ENCODE data around the gene ITGB5.

The ITGB5 gene

GRCh38 chr3:124780356-124780755 is 106.8 kb downstream of the ITGB5 start:
- no peak for DNase-seq (ENCODE audit: low read depth, low spot score)
- no peak overlapping the region for H3K4me3 ChIP-seq (ENCODE audit: low read length)

DNA sequence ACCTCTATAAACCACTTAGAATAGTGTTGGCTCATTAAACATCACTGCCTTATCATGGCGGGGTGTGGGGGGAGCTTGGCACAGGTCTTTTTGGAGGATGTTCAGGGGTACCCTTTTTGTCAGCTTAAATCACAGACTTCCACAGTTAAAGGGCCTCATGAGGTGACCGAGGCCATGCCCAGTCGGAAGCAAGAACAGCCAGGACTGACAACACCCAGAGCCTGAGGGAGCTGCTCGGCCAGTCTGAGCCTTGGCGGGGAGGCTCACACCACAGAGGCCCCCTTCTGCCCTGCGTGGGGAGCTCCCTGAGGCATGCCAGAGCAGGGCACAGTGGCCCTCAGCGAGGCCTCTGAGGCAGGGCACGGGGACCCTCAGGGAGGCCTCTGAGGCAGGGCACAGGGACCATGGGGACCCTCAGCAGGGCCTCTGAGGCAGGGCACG is 107.4 kb downstream of the ITGB5 start:
- DNase-seq (ENCODE audit: low read depth, low spot score): no peak
- H3K4me3 ChIP-seq (ENCODE audit: low read length): no peak overlapping the region

DNA sequence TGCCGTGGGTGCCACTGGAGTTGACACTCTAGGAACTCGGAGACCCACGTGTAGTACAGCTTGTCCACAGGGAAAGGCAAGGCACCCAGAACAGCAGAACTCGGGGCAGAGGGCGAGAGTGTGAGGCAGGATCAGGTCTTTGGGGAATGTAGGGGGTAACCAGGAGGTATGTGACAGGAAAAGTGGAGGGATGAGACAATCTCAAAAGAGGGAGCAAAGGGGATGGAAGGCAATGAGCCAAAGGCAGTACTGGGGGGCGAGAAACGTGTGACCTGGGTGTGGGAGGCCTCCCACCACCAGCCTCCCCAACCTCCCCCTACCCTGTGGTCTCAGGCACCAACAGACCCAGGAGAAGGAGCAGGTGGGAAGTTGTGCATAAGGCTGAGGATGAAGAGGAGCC is 108.0 kb downstream of the ITGB5 start:
- no peak overlapping the region for H3K4me3 ChIP-seq (ENCODE audit: low read length)
- no peak for DNase-seq (ENCODE audit: low read depth, low spot score)

- no peak for DNase-seq (ENCODE audit: low read depth, low spot score)
- H3K4me3 ChIP-seq (ENCODE audit: low read length): no peak overlapping the region
Observed at GRCh38 chr3:124777762-124778470, 109.2 kb downstream of the ITGB5 start.

DNA sequence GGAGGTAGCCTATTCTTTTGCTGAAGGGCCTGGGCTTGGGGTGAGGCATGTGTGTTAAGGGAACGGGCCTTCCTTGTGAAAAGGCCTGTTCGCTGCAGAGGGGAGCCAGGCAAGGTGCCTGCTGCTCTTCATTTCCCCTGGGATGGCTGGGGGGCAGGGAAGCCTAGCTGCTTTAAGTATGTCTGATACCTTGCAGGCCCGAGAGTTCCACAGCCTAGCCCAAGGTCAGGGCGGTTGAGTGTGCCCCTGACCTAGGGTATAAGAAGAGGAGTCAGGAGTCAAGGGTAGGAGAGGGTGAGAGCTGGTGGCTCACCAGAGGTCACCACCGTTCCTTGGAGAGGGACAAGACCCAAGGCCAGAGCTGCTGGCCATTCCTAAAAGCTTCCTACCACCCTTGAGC is 110.3 kb downstream of the ITGB5 start:
- no peak for DNase-seq (ENCODE audit: low read depth, low spot score)
- no peak overlapping the region for H3K4me3 ChIP-seq (ENCODE audit: low read length)

DNA sequence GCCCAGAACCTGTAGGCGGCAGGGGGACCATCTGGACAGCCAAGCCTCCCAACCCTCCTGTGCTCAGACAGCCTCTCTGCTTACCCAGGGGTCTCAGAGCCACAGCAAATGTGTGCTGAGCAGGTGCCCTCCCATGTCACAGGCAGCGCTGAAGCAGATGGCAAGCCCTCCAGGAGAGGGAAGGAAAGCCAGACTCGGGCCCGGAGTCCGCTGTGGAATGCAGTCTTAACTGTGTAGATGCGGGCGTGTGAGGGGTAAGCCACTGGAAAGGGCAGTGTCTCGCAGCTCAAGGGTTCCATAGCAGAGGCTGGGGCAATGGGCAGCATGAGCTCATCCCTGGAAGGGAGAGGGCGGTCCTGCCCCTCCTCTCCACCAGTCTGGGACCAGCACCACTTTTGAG is 111.3 kb downstream of the ITGB5 start:
- no peak overlapping the region for H3K4me3 ChIP-seq (ENCODE audit: low read length)
- DNase-seq (ENCODE audit: low read depth, low spot score): no peak

DNA sequence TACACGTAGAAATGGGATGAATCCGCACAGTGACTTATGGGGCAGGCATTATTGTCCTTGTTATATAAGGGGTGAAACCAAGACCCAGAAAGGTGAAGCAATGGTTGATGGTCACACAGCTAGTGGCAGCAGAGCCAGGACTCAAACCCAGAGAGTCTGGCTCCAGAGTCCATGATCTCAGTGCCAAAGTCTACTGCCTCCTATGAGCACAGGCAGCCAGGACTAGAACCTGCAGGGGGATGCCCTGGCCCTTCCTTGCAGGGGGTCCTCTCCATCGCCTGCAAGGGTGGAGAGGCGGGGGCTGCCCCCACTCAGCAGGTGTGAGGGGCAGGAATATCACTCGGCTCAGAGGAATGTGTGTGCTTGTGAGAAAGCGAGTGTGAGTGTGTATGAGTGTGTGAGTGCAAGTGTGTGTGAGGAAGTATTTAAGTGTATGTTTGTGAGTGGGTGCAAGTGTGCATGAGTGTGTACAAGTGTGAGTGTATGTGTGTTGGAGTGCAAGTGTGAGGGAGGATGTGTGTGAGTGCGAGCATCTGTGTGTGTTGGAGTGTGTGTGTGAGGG is 112.2 kb downstream of the ITGB5 start:
- no peak overlapping the region for H3K4me3 ChIP-seq (ENCODE audit: low read length)
- DNase-seq (ENCODE audit: low read depth, low spot score): no peak

DNA sequence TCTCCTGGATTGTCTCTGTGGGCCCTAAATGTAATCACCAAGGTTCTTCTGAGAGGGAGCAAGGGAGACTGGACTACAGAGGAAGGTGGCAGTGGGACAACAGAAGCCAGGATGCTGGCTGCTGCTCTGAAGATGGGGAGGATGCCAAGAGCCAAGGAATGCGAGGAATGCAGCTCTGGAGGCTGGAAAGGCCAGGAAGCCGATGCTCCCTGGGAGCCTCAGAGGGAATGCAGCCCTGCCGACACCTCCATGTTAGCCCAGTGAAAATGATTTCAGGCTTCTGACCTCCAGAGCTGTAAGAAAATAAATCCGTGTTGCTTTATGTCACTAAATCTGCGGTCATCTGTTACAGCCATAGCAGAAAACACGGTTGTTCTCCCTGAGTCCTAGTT is 112.8 kb downstream of the ITGB5 start:
- H3K4me3 ChIP-seq (ENCODE audit: low read length): no peak overlapping the region
- no peak for DNase-seq (ENCODE audit: low read depth, low spot score)

DNA sequence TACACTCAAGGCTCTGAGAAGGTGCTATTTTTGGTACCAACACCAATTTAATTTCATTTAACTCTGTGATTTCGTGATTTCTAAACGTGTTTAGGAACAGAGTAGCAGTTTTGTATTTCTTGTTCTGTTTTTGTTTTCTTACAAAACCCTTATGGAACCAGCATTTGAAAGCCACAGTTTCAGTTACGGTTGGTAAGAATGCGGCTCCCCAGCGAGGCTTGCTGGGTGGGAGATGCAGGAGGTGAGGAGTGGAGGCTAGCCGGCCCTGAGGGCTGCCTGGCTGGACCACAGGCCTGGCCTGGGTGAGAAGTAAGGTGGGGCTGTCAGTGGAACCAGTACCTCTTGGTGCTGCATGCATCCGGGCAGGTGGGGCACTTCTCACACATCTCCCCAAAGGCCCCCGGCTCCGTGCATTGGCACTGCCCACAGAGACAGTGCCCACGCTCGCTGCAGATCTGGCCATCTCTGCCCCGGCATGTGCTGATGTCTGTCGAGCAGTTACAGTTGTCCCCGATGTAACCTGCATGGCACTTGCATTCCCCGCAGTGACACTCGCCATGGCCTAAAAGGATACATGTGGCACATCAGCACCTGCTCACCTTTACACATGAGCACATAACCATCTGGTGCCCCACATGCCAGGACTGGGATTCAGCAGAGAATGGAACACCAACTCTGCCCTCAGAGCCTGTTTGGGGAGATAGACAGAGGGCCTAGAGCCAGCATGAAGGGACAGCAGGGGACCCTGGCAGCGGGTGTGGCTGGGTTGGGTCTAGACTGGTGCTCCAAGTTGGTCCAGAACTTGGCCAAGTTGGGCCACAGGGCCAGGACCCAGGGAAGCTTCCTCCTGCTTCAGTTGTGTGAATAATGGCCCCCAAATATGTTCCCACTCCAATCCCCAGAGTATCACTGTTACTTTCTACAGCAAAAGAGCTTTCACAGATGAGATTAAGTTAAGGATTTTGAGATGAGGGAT is 113.5 kb downstream of the ITGB5 start:
- no peak for DNase-seq (ENCODE audit: low read depth, low spot score)
- H3K4me3 ChIP-seq (ENCODE audit: low read length): no peak overlapping the region

DNA sequence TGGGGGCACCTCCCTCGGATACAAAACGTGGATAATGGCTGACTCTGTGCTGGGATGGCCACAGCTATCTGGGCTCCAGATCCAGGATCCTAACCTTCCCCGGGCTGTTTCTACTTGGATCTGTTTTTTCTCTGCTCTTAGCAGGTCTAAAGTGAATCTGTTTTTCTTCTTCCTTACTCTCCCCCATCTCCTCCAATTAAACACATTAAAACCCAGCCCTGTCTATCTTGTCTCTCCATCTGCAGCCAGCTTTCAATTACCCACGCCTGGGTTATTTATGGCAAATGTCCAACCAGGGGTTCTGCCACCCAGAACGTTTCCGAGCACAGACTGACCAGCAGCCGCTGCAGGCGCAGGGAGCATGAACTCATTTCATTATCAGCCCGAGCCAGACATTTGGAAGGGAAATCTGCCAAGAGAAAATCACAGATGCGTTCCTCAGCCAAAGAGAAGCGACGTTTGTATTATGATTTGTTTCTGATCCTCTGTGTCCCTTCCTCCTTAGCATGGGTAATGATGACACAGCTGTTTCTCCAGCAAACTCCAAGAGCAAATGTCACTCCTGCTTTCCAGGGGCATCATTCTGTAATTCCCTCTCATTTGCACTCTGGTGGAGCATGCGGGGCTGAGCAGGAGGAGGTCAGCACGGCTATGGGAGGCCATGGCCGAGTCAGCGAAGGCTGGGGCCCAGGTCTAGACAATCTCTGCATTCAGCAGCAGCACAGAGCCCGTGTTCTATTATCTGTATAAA is 114.9 kb downstream of the ITGB5 start:
- DNase-seq (ENCODE audit: low read depth, low spot score): no peak
- H3K4me3 ChIP-seq (ENCODE audit: low read length): no peak overlapping the region

DNA sequence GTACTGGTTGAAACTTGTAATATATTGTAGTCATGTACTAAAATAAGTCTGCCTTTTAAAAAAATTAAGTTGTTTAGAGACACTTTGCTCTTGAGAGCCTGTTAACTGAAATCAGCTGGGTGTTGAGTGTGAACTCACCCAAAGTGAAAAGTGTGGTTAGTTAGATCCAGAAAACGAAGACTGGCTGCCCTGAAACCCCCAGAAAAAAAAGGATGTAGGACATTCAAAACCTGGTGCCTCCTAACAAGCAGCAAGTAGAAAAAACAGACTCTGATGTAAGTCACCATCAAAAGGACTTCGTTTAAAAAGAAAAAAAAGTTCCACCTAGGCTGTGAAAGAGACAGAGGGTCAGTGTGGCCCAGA is 116.1 kb downstream of the ITGB5 start:
- DNase-seq (ENCODE audit: low read depth, low spot score): no peak
- H3K4me3 ChIP-seq (ENCODE audit: low read length): no peak overlapping the region

DNA sequence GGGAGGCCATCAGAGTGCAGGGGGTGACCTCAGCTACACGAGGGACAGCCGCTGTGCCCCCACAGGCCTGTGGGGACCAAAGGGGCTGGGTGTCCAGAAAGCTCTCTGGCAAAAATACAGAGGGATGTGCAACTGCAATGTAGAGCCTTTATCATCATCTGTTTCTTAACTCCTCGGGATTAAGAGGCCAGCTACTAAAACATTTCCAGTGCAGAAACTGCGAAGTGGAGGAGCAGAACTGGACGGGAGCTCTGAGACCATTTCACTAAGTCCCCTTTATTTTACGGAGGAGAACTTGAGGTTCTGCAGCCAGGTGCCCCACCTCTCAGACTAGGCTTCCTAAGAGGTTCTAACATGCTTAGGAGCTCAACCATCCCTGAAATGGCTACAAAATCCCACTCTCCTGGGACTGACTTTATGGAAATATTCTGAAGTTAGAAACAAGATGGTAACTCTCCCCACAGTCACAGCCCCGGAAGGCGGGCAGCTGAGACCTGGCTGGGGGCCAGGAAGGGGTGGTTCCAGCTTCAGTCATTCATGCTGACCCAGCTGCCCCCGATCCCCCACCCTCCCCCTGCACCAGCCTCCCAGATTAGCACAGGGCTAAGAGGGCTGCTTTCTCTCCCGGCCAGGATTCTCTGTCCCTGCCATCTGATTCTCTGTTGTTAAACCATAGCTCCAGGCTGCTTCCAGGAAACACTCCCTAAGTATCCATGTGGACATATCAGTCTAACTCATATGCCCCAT is 116.7 kb downstream of the ITGB5 start:
- H3K4me3 ChIP-seq (ENCODE audit: low read length): no peak overlapping the region
- no peak for DNase-seq (ENCODE audit: low read depth, low spot score)

GRCh38 chr3:124769462-124769861 is 117.7 kb downstream of the ITGB5 start:
- no peak for DNase-seq (ENCODE audit: low read depth, low spot score)
- H3K4me3 ChIP-seq (ENCODE audit: low read length): no peak overlapping the region

DNA sequence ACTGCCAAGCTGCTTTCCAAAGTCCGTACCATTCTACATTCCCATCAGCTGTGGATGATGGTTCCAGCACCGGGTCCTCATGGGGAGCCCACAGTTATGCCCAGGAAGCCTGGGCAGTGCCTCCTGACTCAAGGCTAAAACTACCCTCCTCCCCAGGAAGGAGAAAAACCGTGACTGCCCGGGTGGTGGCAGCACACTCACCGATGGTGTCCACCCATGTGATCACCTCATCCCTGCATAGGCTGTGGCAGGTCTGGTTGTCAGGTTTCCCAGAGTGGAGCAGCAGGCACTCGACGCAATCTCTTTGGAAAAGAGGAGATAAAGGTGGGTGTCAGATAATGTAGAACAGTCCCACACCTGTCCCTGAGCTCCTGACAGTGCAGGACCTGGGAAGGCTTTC is 118.4 kb downstream of the ITGB5 start:
- no peak for DNase-seq (ENCODE audit: low read depth, low spot score)
- no peak overlapping the region for H3K4me3 ChIP-seq (ENCODE audit: low read length)

DNA sequence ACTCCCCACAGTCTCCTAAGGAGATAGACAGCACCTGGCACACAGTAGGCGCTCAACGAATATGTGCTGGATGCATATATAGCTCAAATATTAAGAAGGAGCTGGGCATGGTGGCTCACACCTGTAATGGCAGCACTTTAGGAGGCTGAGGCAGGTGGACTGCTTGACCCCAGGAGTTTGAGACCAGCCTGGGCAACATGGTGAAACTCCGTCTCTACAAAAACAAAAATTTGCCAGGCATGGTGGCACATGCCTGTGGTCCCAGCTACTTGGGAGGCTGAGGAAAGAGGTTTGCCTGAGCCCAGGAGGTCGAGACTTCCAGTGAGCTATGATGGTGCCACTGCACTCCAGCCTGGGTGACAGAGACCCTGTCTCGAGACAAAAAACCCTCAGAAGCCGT is 119.5 kb downstream of the ITGB5 start:
- no peak overlapping the region for H3K4me3 ChIP-seq (ENCODE audit: low read length)
- DNase-seq (ENCODE audit: low read depth, low spot score): no peak

GRCh38 chr3:124767264-124767663 is 119.9 kb downstream of the ITGB5 start:
- no peak for DNase-seq (ENCODE audit: low read depth, low spot score)
- H3K4me3 ChIP-seq (ENCODE audit: low read length): no peak overlapping the region

DNA sequence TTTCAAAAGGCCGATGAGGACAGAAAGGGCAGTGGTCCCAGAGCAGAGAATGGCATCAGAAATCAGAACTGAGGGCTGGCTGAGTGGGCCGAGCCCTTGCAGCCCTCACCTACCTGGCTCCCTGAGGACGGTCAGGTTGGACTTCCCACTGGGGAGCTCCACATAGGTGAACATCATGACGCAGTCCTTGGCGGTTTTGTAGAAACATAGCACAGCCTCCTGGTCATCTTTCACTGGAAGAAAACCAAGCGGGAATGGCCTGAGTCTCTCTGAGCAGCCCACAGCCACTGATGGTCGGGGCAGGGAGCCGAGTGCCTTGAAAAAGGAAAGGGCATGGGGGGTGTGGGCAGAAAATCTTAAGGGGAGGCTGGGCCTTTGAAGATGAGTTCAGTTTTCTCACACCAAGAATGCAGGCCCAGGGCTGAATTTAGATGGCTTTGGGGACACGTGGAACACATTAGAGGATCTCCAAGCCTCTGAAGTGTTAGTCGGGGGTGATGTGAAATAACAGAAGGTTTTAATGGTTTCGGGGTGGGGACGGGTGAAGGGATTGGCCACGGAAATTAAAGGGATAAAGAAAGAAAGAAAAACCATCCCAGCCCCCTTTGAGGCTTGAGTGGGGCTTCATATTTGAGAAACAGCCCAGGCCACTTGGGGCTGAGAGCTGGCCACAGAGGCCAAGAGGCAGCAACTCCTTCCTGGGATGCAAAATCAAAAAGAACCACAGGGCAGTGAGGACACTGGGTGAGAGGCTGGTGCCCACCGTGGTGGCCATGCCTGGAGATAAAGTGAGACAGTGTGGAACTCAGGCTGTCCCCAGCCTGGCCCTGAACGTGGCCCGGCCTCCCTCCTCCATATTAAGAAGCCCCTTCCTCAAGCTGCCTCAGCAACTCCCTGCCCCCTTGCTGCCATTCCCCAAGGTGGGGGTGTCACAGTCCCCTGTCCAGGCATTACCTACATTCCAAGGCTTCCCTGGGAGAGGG is 120.8 kb downstream of the ITGB5 start:
- no peak for DNase-seq (ENCODE audit: low read depth, low spot score)
- no peak overlapping the region for H3K4me3 ChIP-seq (ENCODE audit: low read length)

Data from Jurkat, Clone E6-1 (cell line).